Transverse colon (tissue), 4 donors: ENCODE data around the gene OLFM3. TPM values are rescaled to one million over a fixed set of nuclear protein-coding genes. Genes with fewer than 3 reads are reported as not detected.

ENCODE experiments used
- DNase-seq: peaks from one replicate; pipeline ENCODE4 v3.0.0-alpha.2; 2019
- H3K27ac ChIP-seq, 4 donors: fragments of 200-600 bp; sonication (generic); 2 replicates each; pipeline ENCODE4 v1.5.1; 2016 to 2018; ENCODE audit warnings: inconsistent platforms in 4 of 4
- H3K27me3 ChIP-seq: fragments of 200-600 bp; sonication (generic); 2 replicates; pipeline ENCODE4 v1.5.1; 2017; ENCODE audit warnings: inconsistent platforms
- H3K36me3 ChIP-seq, 4 donors: fragments of 200-600 bp; sonication (generic); 2 replicates each; pipeline ENCODE4 v1.5.1; 2017 to 2019; ENCODE audit warnings: inconsistent platforms in 4 of 4
- H3K4me1 ChIP-seq, 4 donors: fragments of 200-600 bp; sonication (generic); 2 replicates each; pipeline ENCODE4 v1.5.1; 2017 to 2020; ENCODE audit warnings: inconsistent platforms in 4 of 4
- H3K4me3 ChIP-seq, 4 donors: fragments of 200-600 bp; sonication (generic); 1 replicate in 1 of 4; 2 replicates in 3 of 4; pipeline versions ENCODE4 v1.5.1 to v1.6.1; 2017 to 2019; ENCODE audit warnings: inconsistent platforms in 4 of 4
- H3K9me3 ChIP-seq, 2 donors: fragments of 200-600 bp; sonication (generic); 2 replicates each; pipeline ENCODE4 v1.5.1; 2017 to 2019; ENCODE audit warnings: inconsistent platforms in 2 of 2
- EP300 ChIP-seq: sonication (generic); formaldehyde crosslinking; IDR thresholded peaks from one replicate; pipeline ENCODE4 v1.6.1; 2017; ENCODE audit warnings: antibody characterized with exemption, low read depth
- POLR2A ChIP-seq: fragments of 450-650 bp; IDR thresholded peaks from one replicate; pipeline ENCODE4 v1.6.1; 2016; ENCODE audit warnings: antibody characterized with exemption, mild to moderate bottlenecking, moderate library complexity
- POLR2AphosphoS5 ChIP-seq, 3 donors: sonication (generic); formaldehyde crosslinking; IDR thresholded peaks; one replicate each; pipeline ENCODE4 v1.6.1; 2016; ENCODE audit warnings: antibody characterized with exemption in 3 of 3
- WGBS, 2 donors: methylation state at CpG; one replicate each; pipeline ENCODE4 v1.1.5; 2018; ENCODE audit warnings: low coverage in 1 of 2; 5-methylcytosine and 5-hydroxymethylcytosine counted together
- in situ Hi-C, 4 donors: fragments of 200-750 bp; cut with MboI; loops; one replicate each; pipeline versions ENCODE4 v1.15.0 to v1.15.1; 2017; ENCODE audit warnings: low sequenced_read_pairs in 3 of 4, low pct_ligation_motif_present in 1 of 4, low pct_unique_long_range_greater_than_20kb in 1 of 4
- intact Hi-C: fragments of 100-400 bp; cut with DNase I; formaldehyde crosslinking; loops from one replicate; pipeline ENCODE4 v1.15.1; 2023; ENCODE audit warnings: low total_unique reads
- total RNA-seq, 4 donors: library from RNA; depleted of rRNA; stranded (reverse); fragments of >200 nt; gene quantifications; one replicate each; pipeline ENCODE4 v1.1.0, GENCODE V29; 2016
- TF ChIP-seq, protein P1 (sequence below), 5 experiments: fragments of 200-600 bp in 3 of 5; fragments of 450-650 bp in 2 of 5; sonication (generic) in 3 of 5; IDR thresholded peaks; 1 replicate in 2 of 5; 2 replicates in 3 of 5; pipeline ENCODE4 v1.5.1; 2016 to 2017; ENCODE audit warnings: antibody characterized with exemption in 5 of 5, inconsistent platforms in 3 of 5, mild to moderate bottlenecking in 2 of 5, moderate library complexity in 1 of 5

OLFM3 gene
- total RNA-seq, 4 donors from 2014 or later = 0.55 TPM; not detected in 3

DNA sequence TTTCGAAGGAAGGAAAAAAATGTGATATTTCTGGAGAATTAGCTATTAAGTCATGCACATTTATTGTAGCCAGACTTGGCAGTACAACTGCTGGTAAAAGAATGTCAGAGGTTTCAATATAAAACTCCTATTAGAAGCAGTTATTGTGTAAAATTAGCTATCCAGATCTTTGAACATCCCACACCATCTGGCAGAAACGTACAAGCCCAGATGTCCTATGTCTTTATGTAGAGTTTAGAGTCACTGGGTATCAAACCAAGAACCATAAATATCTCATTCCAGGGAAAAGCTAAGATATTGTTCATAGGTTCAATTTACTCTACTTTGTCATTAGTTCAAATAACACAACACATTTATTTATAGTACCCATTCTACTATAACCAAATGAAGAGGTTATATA, 31.4 kb downstream of the OLFM3 start:
- no peak for DNase-seq
- Histone ChIP-seq H3K4me3 (no peak overlapping the region), H3K27ac (no peak overlapping the region), H3K36me3 (no peaks in the 10 kb centered on the region), H3K9me3 (no peaks in the 10 kb centered on the region), H3K4me1 (no peaks in the 10 kb centered on the region), H3K27me3 (no peaks in the 10 kb centered on the region)
- WGBS, 2 donors = 50 to 86% methylated on average over 1 to 2 of the region's 2 CpGs
- in situ Hi-C loops (no loop called here), intact Hi-C loops (no loop called here)
- no peak for TF ChIP-seq EP300
- TF ChIP-seq POLR2A = no peak
- no peak for TF ChIP-seq POLR2AphosphoS5 (IDR thresholded peaks at IDR 0.05)
- TF ChIP-seq, protein P1, sequence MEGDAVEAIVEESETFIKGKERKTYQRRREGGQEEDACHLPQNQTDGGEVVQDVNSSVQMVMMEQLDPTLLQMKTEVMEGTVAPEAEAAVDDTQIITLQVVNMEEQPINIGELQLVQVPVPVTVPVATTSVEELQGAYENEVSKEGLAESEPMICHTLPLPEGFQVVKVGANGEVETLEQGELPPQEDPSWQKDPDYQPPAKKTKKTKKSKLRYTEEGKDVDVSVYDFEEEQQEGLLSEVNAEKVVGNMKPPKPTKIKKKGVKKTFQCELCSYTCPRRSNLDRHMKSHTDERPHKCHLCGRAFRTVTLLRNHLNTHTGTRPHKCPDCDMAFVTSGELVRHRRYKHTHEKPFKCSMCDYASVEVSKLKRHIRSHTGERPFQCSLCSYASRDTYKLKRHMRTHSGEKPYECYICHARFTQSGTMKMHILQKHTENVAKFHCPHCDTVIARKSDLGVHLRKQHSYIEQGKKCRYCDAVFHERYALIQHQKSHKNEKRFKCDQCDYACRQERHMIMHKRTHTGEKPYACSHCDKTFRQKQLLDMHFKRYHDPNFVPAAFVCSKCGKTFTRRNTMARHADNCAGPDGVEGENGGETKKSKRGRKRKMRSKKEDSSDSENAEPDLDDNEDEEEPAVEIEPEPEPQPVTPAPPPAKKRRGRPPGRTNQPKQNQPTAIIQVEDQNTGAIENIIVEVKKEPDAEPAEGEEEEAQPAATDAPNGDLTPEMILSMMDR (IDR thresholded peaks at IDR 0.05) = no peak

DNA sequence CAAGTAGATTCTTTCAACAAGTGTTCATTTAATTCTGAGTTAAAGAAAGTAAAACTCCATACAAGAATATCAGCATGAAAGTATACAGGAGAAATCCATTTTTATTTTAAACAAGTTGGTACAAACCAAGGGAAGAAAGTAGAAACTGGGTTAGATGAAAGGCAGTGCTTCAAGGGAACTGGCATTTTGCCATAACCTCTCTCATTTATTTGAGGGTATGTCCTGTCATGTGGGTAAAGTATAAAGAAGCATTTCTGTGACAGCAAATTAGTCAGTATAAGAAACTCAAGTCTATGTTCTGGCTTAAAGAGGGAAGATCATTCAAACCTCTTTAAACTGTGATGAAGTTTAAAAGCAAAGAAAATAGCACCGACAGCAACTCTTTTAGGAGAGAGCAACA, 32.0 kb downstream of the OLFM3 start:
- no peak overlapping the region for H3K4me3 ChIP-seq
- TF ChIP-seq EP300 (no peak), POLR2A (no peak), POLR2AphosphoS5 (IDR thresholded peaks at IDR 0.05) (no peak)
- TF ChIP-seq, protein P1 (IDR thresholded peaks at IDR 0.05) = no peak
- H3K4me1 ChIP-seq = no peaks in the 10 kb centered on the region
- no peaks in the 10 kb centered on the region for H3K36me3 ChIP-seq
- H3K27me3 ChIP-seq = no peaks in the 10 kb centered on the region
- no peak overlapping the region for H3K27ac ChIP-seq
- WGBS, 2 donors = 0 to 3% methylated on average over 1 of the region's 1 CpG
- DNase-seq = no peak
- H3K9me3 ChIP-seq = no peaks in the 10 kb centered on the region
- intact Hi-C loops = no loop called here
- in situ Hi-C loops = no loop called here

DNA sequence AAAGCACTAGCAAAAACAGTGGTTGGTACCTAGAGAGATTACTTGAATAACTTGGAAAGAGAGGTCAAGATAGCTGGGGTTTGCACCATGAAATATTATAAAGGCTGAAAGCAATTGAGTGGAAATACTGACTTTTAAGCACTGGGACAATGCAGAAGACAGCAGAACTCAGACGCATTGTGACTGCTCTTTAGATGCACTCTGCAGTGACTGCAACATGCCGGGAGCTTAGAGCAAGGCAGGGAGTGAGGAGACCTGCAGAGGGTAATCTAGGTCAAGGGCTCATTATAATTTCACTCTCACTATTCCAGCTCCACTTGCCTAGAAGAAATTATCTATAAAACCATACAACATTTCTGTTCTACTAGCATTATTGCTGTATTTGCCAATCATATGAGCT, 36.6 kb downstream of the OLFM3 start:
- Histone ChIP-seq H3K4me3 (no peak overlapping the region), H3K4me1 (no peaks in the 10 kb centered on the region), H3K27me3 (no peaks in the 10 kb centered on the region), H3K9me3 (no peaks in the 10 kb centered on the region), H3K27ac (no peak overlapping the region), H3K36me3 (no peaks in the 10 kb centered on the region)
- TF ChIP-seq, protein P1 (IDR thresholded peaks at IDR 0.05) = no peak
- TF ChIP-seq POLR2A (no peak), EP300 (no peak), POLR2AphosphoS5 (IDR thresholded peaks at IDR 0.05) (no peak)
- WGBS, 2 donors = 84 to 90% methylated on average over 2 of the region's 2 CpGs
- in situ Hi-C loops = no loop called here
- intact Hi-C loops = no loop called here
- DNase-seq = no peak

DNA sequence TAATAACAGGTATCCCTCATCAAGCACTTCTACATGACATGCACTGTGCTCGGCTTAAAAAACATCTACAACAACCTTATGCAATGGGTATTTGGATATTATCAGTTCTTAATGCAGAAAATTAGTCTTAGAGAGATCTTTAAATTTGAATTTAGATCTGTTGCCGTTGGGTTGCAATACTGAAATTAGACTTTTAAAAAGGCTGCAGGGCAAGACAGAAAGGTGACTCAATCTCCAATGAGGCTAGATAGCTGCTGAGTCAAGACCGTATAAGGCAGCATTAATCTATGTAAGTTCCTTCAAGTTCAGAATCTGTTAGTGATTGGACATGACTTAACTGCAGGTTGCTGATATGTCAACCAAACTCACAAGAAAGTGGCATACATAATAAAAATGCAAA, 37.3 kb downstream of the OLFM3 start:
- Histone ChIP-seq H3K9me3 (no peaks in the 10 kb centered on the region), H3K4me3 (no peak overlapping the region), H3K4me1 (no peaks in the 10 kb centered on the region), H3K27ac (no peak overlapping the region), H3K27me3 (no peaks in the 10 kb centered on the region), H3K36me3 (no peaks in the 10 kb centered on the region)
- no peak for DNase-seq
- in situ Hi-C loops (no loop called here), intact Hi-C loops (no loop called here)
- 76 to 83% methylated on average over 3 of the region's 3 CpGs for whole genome bisulfite sequencing, 2 donors
- no peak for TF ChIP-seq POLR2AphosphoS5 (IDR thresholded peaks at IDR 0.05)
- TF ChIP-seq EP300 = no peak
- TF ChIP-seq POLR2A = no peak
- TF ChIP-seq, protein P1 (IDR thresholded peaks at IDR 0.05) = no peak
